ENCODE measurements around the gene PHIP. TPM values are rescaled to one million over a fixed set of nuclear protein-coding genes. Genes with fewer than 3 reads are reported as not detected.

Gene PHIP
- total and polyA plus RNA-seq, 2 donors from 2014 or later, result 4.8 to 30.6 TPM

DNA sequence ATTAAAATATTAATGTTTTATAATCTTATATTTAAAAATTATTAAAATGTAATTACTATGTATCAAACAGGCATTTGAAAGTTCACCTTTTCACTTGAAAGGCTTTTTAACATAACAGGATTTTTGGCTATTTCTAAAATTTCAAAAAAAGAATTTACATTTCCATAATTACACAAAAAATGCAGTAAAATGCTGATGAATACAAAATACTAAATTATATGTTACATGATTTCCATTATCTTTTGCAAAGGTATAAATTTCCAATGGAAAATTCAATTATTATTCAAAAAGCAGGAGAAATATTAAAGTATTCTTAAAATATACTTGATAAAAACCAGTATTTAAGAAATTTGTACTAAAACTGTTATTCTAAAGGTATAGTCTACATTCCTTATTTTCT lies 66.1 kb downstream of the PHIP start:
- Histone ChIP-seq H3K27me3 (ENCODE audit: control insufficient read depth, insufficient read depth, low read length) (no peaks in the 10 kb centered on the region), H3K9ac (ENCODE audit: low read length in 3 of 3) (no peak overlapping the region), H3K4me1 (ENCODE audit: control insufficient read depth in 2 of 3, insufficient read depth in 2 of 3, low read depth in 1 of 3, low read length in 3 of 3) (no peaks in the 10 kb centered on the region), H3K9me3 (ENCODE audit: control insufficient read depth in 2 of 3, insufficient read depth in 1 of 3, low read length in 3 of 3) (no peaks in the 10 kb centered on the region), H3K36me3 (ENCODE audit: control insufficient read depth in 2 of 3, insufficient read depth in 3 of 3, low read length in 3 of 3) (peaks cover 5 to 13% (median 11%) of the 10 kb centered on the region in 3 donors), H3K4me3 (ENCODE audit: low read length in 3 of 3) (no peak overlapping the region), H3K27ac (ENCODE audit: low read depth in 2 of 2, low read length in 2 of 2) (no peak overlapping the region)
- TF ChIP-seq, protein P1, sequence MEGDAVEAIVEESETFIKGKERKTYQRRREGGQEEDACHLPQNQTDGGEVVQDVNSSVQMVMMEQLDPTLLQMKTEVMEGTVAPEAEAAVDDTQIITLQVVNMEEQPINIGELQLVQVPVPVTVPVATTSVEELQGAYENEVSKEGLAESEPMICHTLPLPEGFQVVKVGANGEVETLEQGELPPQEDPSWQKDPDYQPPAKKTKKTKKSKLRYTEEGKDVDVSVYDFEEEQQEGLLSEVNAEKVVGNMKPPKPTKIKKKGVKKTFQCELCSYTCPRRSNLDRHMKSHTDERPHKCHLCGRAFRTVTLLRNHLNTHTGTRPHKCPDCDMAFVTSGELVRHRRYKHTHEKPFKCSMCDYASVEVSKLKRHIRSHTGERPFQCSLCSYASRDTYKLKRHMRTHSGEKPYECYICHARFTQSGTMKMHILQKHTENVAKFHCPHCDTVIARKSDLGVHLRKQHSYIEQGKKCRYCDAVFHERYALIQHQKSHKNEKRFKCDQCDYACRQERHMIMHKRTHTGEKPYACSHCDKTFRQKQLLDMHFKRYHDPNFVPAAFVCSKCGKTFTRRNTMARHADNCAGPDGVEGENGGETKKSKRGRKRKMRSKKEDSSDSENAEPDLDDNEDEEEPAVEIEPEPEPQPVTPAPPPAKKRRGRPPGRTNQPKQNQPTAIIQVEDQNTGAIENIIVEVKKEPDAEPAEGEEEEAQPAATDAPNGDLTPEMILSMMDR (IDR thresholded peaks at IDR 0.05; ENCODE audit: borderline replicate concordance, extremely low read depth, insufficient read depth), result no peak
- intact Hi-C loops (cut with DNase I), result no loop called here
- FAIRE-seq, result no peak
- no peak for DNase-seq

DNA sequence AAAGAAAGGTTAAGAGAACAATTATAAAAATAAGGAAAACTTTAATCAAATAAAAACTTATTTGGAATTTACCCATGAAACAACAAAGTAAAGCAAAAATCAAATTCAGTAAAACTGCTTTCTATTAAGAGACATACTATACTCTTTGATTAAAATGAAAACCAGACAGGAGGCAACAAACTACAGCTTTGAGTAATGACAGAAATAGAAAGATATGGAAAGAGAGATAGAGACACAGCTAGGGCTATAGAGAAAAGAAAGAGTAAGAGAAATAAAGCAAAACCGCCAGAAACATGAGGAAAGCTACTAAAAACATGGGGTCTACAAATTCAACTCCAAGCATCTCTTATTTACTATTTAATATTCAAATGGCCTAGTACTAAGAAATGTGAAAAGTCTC lies 67.6 kb downstream of the PHIP start:
- no peaks in the 10 kb centered on the region for H3K9me3 ChIP-seq (ENCODE audit: control insufficient read depth in 2 of 3, insufficient read depth in 1 of 3, low read length in 3 of 3)
- intact Hi-C loops (cut with DNase I), result no loop called here
- FAIRE-seq (no peak), DNase-seq (no peak)
- H3K27ac ChIP-seq (ENCODE audit: low read depth in 2 of 2, low read length in 2 of 2), result no peak overlapping the region
- H3K9ac ChIP-seq (ENCODE audit: low read length in 3 of 3), result no peak overlapping the region
- TF ChIP-seq, protein P1 (IDR thresholded peaks at IDR 0.05; ENCODE audit: borderline replicate concordance, extremely low read depth, insufficient read depth), result no peak
- H3K4me1 ChIP-seq (ENCODE audit: control insufficient read depth in 2 of 3, insufficient read depth in 2 of 3, low read depth in 1 of 3, low read length in 3 of 3), result no peaks in the 10 kb centered on the region
- no peak overlapping the region for H3K4me3 ChIP-seq (ENCODE audit: low read length in 3 of 3)
- no peaks in the 10 kb centered on the region for H3K27me3 ChIP-seq (ENCODE audit: control insufficient read depth, insufficient read depth, low read length)
- H3K36me3 ChIP-seq (ENCODE audit: control insufficient read depth in 2 of 3, insufficient read depth in 3 of 3, low read length in 3 of 3), result peaks cover 2 to 6% (median 5%) of the 10 kb centered on the region in 3 donors

DNA sequence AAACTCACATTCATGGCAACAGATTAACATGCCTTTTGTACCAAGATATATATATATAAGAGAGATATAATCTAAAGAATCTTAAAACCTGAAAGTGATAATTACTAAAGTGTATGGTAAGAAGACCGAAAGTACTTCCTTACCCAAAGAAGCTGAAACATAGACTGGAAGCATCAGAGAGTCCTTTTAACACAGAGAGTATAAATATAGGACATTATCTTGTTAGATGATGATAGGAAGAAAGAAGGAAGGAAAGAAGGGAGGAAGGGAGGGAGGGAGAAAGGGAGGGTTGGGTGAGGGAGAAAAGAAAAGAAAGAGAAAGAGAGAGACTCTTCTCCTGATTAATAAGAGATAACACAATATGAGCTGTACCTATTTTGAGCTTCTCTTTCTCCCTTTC lies 68.2 kb downstream of the PHIP start:
- no peaks in the 10 kb centered on the region for H3K9me3 ChIP-seq (ENCODE audit: control insufficient read depth in 2 of 3, insufficient read depth in 1 of 3, low read length in 3 of 3)
- no peaks in the 10 kb centered on the region for H3K27me3 ChIP-seq (ENCODE audit: control insufficient read depth, insufficient read depth, low read length)
- DNase-seq (no peak), FAIRE-seq (no peak)
- TF ChIP-seq, protein P1 (IDR thresholded peaks at IDR 0.05; ENCODE audit: borderline replicate concordance, extremely low read depth, insufficient read depth), result no peak
- no peaks in the 10 kb centered on the region for H3K4me1 ChIP-seq (ENCODE audit: control insufficient read depth in 2 of 3, insufficient read depth in 2 of 3, low read depth in 1 of 3, low read length in 3 of 3)
- H3K9ac ChIP-seq (ENCODE audit: low read length in 3 of 3), result no peak overlapping the region
- intact Hi-C loops (cut with DNase I), result no loop called here
- no peak overlapping the region for H3K27ac ChIP-seq (ENCODE audit: low read depth in 2 of 2, low read length in 2 of 2)
- no peak overlapping the region for H3K4me3 ChIP-seq (ENCODE audit: low read length in 3 of 3)
- H3K36me3 ChIP-seq (ENCODE audit: control insufficient read depth in 2 of 3, insufficient read depth in 3 of 3, low read length in 3 of 3), result peaks cover 0 to 6% (median 5%) of the 10 kb centered on the region in 3 donors

DNA sequence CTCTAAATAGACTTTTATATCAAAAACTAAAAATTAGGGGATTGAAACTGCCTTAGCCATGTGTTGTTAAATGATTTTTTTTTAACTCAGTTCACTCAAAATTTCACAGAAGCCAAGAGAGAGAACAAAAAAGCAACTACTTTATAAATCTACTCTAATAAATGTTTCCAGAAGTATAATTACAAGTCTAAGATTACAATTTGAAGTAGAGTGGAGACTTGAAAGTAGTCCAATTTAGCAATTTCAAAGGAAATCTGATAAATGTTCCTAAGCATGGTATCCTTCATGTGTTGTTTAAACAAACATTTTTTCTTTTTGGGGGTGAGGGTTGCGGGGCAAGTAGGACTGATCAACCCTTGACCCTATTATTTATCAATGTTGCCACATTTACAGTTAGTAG lies 72.6 kb downstream of the PHIP start:
- Histone ChIP-seq H3K9me3 (ENCODE audit: control insufficient read depth in 2 of 3, insufficient read depth in 1 of 3, low read length in 3 of 3) (no peaks in the 10 kb centered on the region), H3K27me3 (ENCODE audit: control insufficient read depth, insufficient read depth, low read length) (no peaks in the 10 kb centered on the region), H3K27ac (ENCODE audit: low read depth in 2 of 2, low read length in 2 of 2) (no peak overlapping the region), H3K36me3 (ENCODE audit: control insufficient read depth in 2 of 3, insufficient read depth in 3 of 3, low read length in 3 of 3) (peaks cover 3 to 14% (median 4%) of the 10 kb centered on the region in 3 donors), H3K4me1 (ENCODE audit: control insufficient read depth in 2 of 3, insufficient read depth in 2 of 3, low read depth in 1 of 3, low read length in 3 of 3) (no peaks in the 10 kb centered on the region), H3K4me3 (ENCODE audit: low read length in 3 of 3) (no peak overlapping the region), H3K9ac (ENCODE audit: low read length in 3 of 3) (no peak overlapping the region)
- no peak for FAIRE-seq
- peak in 1 of 5 donors; percentile 16 for DNase-seq
- intact Hi-C loops (cut with DNase I), result no loop called here
- TF ChIP-seq, protein P1 (IDR thresholded peaks at IDR 0.05; ENCODE audit: borderline replicate concordance, extremely low read depth, insufficient read depth), result no peak
